Measurements from ENCODE around the gene ALDH18A1.
"Not testable (repeated sequence)": the region's sequence is repeated elsewhere in the genome, so short reads cannot be mapped to it uniquely, and the experiment has no call there.

The ALDH18A1 gene

GRCh38 chr10:95648138-95648537 is 8.4 kb downstream of the ALDH18A1 start:
- no peak for DNase-seq

- DNase-seq, result no peak
Measured at GRCh38 chr10:95646160-95646559, 10.4 kb downstream of the ALDH18A1 start.

- no peak for DNase-seq
Measured at GRCh38 chr10:95644901-95645300, 11.6 kb downstream of the ALDH18A1 start.

- no peak for DNase-seq
Measured at GRCh38 chr10:95640891-95641315, 15.6 kb downstream of the ALDH18A1 start.

- DNase-seq, result no peak
Measured at GRCh38 chr10:95637911-95638310, 18.6 kb downstream of the ALDH18A1 start.

- no peak for DNase-seq
Measured at GRCh38 chr10:95637140-95637539, 19.4 kb downstream of the ALDH18A1 start.

- DNase-seq, result no peak
Measured at GRCh38 chr10:95635319-95635733, 21.2 kb downstream of the ALDH18A1 start.

GRCh38 chr10:95628786-95629185 is 27.7 kb downstream of the ALDH18A1 start:
- DNase-seq, result no peak

GRCh38 chr10:95626500-95626899 is 30.0 kb downstream of the ALDH18A1 start:
- DNase-seq, result no peak

GRCh38 chr10:95620415-95620814 is 36.1 kb downstream of the ALDH18A1 start:
- not testable (repeated sequence) for DNase-seq

GRCh38 chr10:95618101-95618500 is 38.4 kb downstream of the ALDH18A1 start:
- DNase-seq, result no peak

- no peak for DNase-seq
Measured at GRCh38 chr10:95616446-95616845, 40.1 kb downstream of the ALDH18A1 start.

GRCh38 chr10:95613330-95613729 is 43.2 kb downstream of the ALDH18A1 start:
- no peak for DNase-seq

GRCh38 chr10:95610727-95611126 is 45.8 kb downstream of the ALDH18A1 start:
- DNase-seq, result no peak

GRCh38 chr10:95606922-95607321 is 49.6 kb downstream of the ALDH18A1 start:
- DNase-seq, result no peak

- no peak for DNase-seq
Measured at GRCh38 chr10:95605163-95605562, 51.3 kb downstream of the ALDH18A1 start.

- no peak for DNase-seq
Measured at GRCh38 chr10:95604630-95605029, 51.9 kb downstream of the ALDH18A1 start.

GRCh38 chr10:95602382-95602781 is 54.1 kb downstream of the ALDH18A1 start:
- no peak for DNase-seq

- peak; percentile 1 to 44 (median 8) for DNase-seq
Measured at GRCh38 chr10:95601116-95601719, 55.3 kb downstream of the ALDH18A1 start.

GRCh38 chr10:95600158-95600557 is 56.4 kb downstream of the ALDH18A1 start:
- no peak for DNase-seq

GRCh38 chr10:95597788-95598187 is 58.7 kb downstream of the ALDH18A1 start:
- DNase-seq, result no peak

GRCh38 chr10:95588025-95588424 is 68.5 kb downstream of the ALDH18A1 start:
- no peak for DNase-seq

- DNase-seq, result no peak
Measured at GRCh38 chr10:95579835-95580535, 76.5 kb downstream of the ALDH18A1 start.

- no peak for DNase-seq
Measured at GRCh38 chr10:95579292-95579691, 77.2 kb downstream of the ALDH18A1 start.

- no peak for DNase-seq
Measured at GRCh38 chr10:95578619-95579018, 77.9 kb downstream of the ALDH18A1 start.

Measured in stimulated activated naive CD4-positive, alpha-beta T cell (primary cell).